Lung (tissue), 12 donors: ENCODE measurements around the gene COQ9. TPM values are rescaled to one million over a fixed set of nuclear protein-coding genes. Genes with fewer than 3 reads are reported as not detected.
A peak's percentile ranks its signal among the peaks of the same experiment; 100 is the strongest.

Experiments used
- ATAC-seq: fragments of 200-7000 bp; cut with Tn5 transposase; one replicate; pipeline ENCODE4 v1.9.1; 2020; ENCODE audit warnings: moderate number of reproducible peaks; ENCODE audit not compliant: insufficient read depth, low FRiP score
- DNase-seq, 3 donors: peaks; one replicate each; pipeline ENCODE4 v3.0.0-alpha.2; 2013 to 2017
- H3K27ac ChIP-seq, 2 donors: one replicate each; pipeline ENCODE4 v1.5.1; 2013; ENCODE audit warnings: mild to moderate bottlenecking in 2 of 2, moderate library complexity in 2 of 2, control low read depth in 1 of 2, inconsistent platforms in 1 of 2, low read depth in 1 of 2, low read length in 1 of 2
- H3K27me3 ChIP-seq, 3 donors: one replicate each; pipeline ENCODE4 v1.5.1; 2013; ENCODE audit warnings: low read length in 2 of 3; ENCODE audit not compliant: control insufficient read depth in 3 of 3, insufficient read depth in 3 of 3
- H3K36me3 ChIP-seq, 4 donors: one replicate each; pipeline ENCODE4 v1.5.1; 2013; ENCODE audit warnings: low read length in 4 of 4, mild to moderate bottlenecking in 1 of 4, moderate library complexity in 1 of 4; ENCODE audit not compliant: control insufficient read depth in 4 of 4, insufficient read depth in 4 of 4
- H3K4me1 ChIP-seq, 5 donors: one replicate each; pipeline ENCODE4 v1.5.1; 2013; ENCODE audit warnings: low read length in 5 of 5, mild to moderate bottlenecking in 2 of 5, moderate library complexity in 1 of 5; ENCODE audit not compliant: control insufficient read depth in 5 of 5, insufficient read depth in 5 of 5
- H3K4me3 ChIP-seq: one replicate; pipeline ENCODE4 v1.5.1; 2013; ENCODE audit warnings: mild to moderate bottlenecking, control low read depth, moderate library complexity
- H3K9ac ChIP-seq, 2 donors: one replicate each; pipeline ENCODE4 v1.5.1; 2013; ENCODE audit warnings: low read length in 2 of 2, control low read depth in 1 of 2; ENCODE audit not compliant: insufficient read depth in 1 of 2
- H3K9me3 ChIP-seq, 4 donors: one replicate each; pipeline ENCODE4 v1.5.1; 2013; ENCODE audit warnings: low read length in 3 of 4, mild to moderate bottlenecking in 1 of 4, moderate library complexity in 1 of 4; ENCODE audit not compliant: control insufficient read depth in 4 of 4, insufficient read depth in 3 of 4
- CTCF ChIP-seq: IDR thresholded peaks from 2 replicates; pipeline ENCODE4 v1.5.1; 2012; ENCODE audit warnings: mild to moderate bottlenecking; ENCODE audit errors: control extremely low read depth, extremely low read depth
- WGBS, 2 donors: extraction: QIAGEN DNeasy Blood & Tissue Kit; methylation state at CpG; one replicate each; pipeline ENCODE4 v1.1.7; 2013; 5-methylcytosine and 5-hydroxymethylcytosine counted together
- polyA plus RNA-seq, 2 donors: library from polyadenylated mRNA; stranded (reverse); fragments of 200-250 nt; gene quantifications; one replicate each; pipeline ENCODE4 v1.2.1, GENCODE V29; 2013
- total RNA-seq, 2 donors: library from RNA; depleted of rRNA in 1 of 2; stranded (reverse); fragments of >200 nt in 1 of 2; gene quantifications; one replicate each; pipeline ENCODE4 v1.2.1, GENCODE V29; 2014 to 2021
- donor health status: control.
- donor health status: control.
- donor health status: Bipolar disorder and iron deficiency.
- donor health status: healthy.
- donor health status: DM: yes; HTN: yes; CAD: no.

Gene COQ9
- total and polyA plus RNA-seq, 4 donors = 42.2 to 59.5 (median 46.8) TPM

GRCh38 chr16:57474671-57475661 lies 27.7 kb downstream of the COQ9 start:
- no peak for DNase-seq
- Histone ChIP-seq H3K36me3 (peaks cover 10 to 38% (median 29%) of the 10 kb centered on the region in 4 donors), H3K4me1 (peaks cover 0 to 37% (median 6%) of the 10 kb centered on the region in 5 donors), H3K27me3 (no peaks in the 10 kb centered on the region), H3K9me3 (no peaks in the 10 kb centered on the region), H3K27ac (no peak overlapping the region), H3K4me3 (no peak overlapping the region), H3K9ac (no peak overlapping the region)
- no peak for ATAC-seq
- no peak for TF ChIP-seq CTCF
- WGBS, 2 donors = 71 to 84% methylated on average over 29 to 30 of the region's 30 CpGs

- Histone ChIP-seq H3K4me1 (peaks cover 0 to 39% (median 3%) of the 10 kb centered on the region in 5 donors), H3K9me3 (no peaks in the 10 kb centered on the region), H3K27ac (no peak overlapping the region), H3K36me3 (peaks cover 7 to 30% (median 20%) of the 10 kb centered on the region in 4 donors), H3K27me3 (no peaks in the 10 kb centered on the region), H3K4me3 (no peak overlapping the region), H3K9ac (no peak overlapping the region)
- ATAC-seq = no peak
- 6 to 17% methylated on average over 12 of the region's 12 CpGs for WGBS, 2 donors
- DNase-seq = peak; percentile 42 to 55 (median 54)
- TF ChIP-seq CTCF = peak; percentile 4
These were observed 28.5 kb downstream of the COQ9 start for GRCh38 chr16:57475711-57476339.

- Histone ChIP-seq H3K4me3 (no peak overlapping the region), H3K27me3 (no peaks in the 10 kb centered on the region), H3K9ac (no peak overlapping the region), H3K27ac (no peak overlapping the region), H3K4me1 (peaks cover 0 to 34% (median 3%) of the 10 kb centered on the region in 5 donors), H3K36me3 (peaks cover 0 to 23% (median 17%) of the 10 kb centered on the region in 4 donors), H3K9me3 (no peaks in the 10 kb centered on the region)
- DNase-seq (no peak), ATAC-seq (no peak)
- 83 to 84% methylated on average over 6 of the region's 6 CpGs for WGBS, 2 donors
- no peak for TF ChIP-seq CTCF
These were observed 29.5 kb downstream of the COQ9 start for GRCh38 chr16:57476546-57477410.
